ENCODE measurements around the gene PEX12.
"Not testable (repeated sequence)": the region's sequence is repeated elsewhere in the genome, so short reads cannot be mapped to it uniquely, and the experiment has no call there.

Gene PEX12

GRCh38 chr17:35578929-35579432 lies 610 bp upstream of the PEX12 start:
- DNase-seq (ENCODE audit: low read depth, low spot score), result no peak

DNA sequence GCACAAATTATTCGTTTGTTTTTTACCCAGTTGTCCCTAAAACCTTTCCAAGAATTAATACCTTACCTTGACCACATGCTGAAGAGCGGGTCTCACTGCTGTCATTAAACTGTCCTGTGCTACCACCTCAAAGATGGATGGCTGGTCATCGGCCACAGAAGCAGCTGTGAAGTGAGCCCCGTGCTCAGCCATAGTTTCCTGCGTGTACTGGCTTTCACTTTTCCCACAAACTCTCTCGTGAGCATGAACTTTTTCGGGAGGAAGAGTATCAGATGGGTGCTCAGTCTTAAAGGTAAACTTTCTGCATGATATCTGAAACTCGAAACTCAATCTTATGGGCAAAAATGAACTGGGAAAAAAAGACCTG lies 558 bp downstream of the PEX12 start:
- no peak for DNase-seq (ENCODE audit: low read depth, low spot score)

- DNase-seq (ENCODE audit: low read depth, low spot score), result no peak
These were observed 2.6 kb downstream of the PEX12 start for GRCh38 chr17:35575759-35576158.

GRCh38 chr17:35569405-35569804 lies 9.0 kb downstream of the PEX12 start:
- DNase-seq (ENCODE audit: low read depth, low spot score), result no peak

GRCh38 chr17:35568561-35568960 lies 9.8 kb downstream of the PEX12 start:
- no peak for DNase-seq (ENCODE audit: low read depth, low spot score)

DNA sequence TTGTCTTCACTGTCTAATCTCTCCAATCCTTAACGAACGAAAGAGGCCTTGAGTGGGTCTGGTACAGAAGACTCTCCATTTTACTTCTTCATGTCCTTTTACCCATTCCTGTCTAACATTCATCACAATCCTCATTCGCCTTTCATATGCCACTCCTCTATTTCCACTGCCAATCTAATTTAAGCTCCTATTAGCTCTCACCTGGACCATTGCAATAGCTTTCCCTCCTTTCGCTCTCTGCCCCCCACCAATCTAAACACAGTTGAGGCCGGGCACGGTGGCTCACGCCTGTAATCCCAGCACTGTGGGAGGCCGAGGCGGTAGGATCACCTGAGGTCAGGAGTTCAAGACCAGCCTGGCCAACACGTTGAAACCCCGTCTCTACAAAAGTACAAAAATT lies 11.4 kb downstream of the PEX12 start:
- no peak for DNase-seq (ENCODE audit: low read depth, low spot score)

DNA sequence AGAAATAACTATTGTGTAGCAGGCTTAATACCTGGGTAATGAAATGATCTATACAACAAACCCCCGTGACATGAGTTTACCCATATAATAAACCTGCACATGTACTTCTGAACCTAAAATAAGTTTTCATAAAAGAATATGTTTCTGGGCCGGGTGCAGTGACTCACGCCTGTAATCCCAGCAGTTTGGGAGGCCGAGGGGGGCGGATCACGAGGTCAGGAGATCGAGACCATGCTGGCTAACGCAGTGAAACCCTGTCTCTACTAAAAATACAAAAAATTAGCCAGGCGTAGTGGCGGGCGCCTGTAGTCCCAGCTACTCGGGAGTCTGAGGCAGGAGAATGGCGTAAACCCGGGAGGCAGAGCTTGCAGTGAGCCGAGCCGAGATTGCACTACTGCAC lies 15.2 kb downstream of the PEX12 start:
- not testable (repeated sequence) for DNase-seq (ENCODE audit: low read depth, low spot score)

GRCh38 chr17:35560703-35561102 lies 17.7 kb downstream of the PEX12 start, which contains the start of gene SLFN14:
SLFN14 (minus strand) TSS chr17:35560819; CDS start chr17:35558062, 2,757 bp downstream.
- DNase-seq (ENCODE audit: low read depth, low spot score), result no peak

- DNase-seq (ENCODE audit: low read depth, low spot score), result no peak
These were observed 18.7 kb downstream of the PEX12 start for GRCh38 chr17:35559495-35560210.

- DNase-seq (ENCODE audit: low read depth, low spot score), result no peak
These were observed 21.0 kb downstream of the PEX12 start for GRCh38 chr17:35557353-35557752.

DNA sequence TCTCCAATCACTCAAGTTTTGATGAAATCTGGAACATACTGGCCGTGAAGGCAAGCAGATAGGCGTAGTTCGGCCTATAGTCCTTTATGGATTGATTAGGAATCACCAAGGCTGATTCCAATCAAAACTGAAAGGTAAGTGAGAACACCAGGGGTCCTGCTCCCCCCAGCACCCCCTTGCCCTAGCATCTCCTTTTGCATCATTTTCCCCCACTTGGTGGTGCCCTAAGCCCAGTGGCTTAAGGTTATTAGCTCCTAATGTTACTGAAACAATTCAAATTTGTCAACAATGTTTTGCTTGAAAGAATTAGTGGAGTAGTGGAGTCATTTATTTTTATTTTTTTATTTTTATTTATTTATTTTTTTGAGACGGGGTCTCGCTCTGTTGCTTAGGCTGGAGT lies 22.7 kb downstream of the PEX12 start:
- no peak for DNase-seq (ENCODE audit: low read depth, low spot score)

DNA sequence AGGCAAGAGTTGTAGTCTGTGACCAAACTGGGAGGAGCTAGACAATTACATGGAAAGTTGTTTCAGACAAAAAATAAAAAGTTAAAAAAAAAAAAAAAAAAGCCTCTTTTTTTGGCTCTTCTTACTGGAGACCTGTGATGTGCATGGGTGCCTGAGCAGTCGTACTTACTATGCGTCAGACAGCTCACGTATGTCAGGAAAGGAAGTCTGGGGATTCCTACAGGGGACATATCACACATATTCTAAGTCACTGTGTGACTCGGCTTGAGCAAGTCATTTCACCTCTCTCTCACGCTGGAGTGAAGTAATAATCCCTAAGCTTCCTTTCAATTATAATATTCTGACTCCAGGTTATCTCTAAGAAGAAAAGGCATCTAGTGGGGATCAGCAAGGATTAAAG lies 23.7 kb downstream of the PEX12 start:
- DNase-seq (ENCODE audit: low read depth, low spot score), result no peak

DNA sequence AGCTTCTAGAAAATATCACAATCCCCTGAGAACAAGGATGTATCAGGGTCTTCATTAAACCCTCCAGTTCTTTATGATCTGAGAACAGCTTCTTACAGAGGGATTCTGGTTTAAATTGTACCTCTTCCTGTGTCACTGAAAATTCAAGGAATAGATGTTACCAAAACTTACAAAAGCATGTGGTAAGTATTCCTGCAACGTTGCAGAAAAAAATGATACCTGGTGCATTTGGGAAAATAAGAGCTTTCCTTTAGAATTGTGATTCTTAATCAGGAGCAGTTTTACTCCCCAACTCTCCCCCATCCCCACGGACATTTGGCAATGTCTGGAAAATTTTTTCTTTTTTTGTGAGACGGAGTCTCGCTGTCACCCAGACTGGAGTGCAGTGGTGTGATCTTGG lies 25.1 kb downstream of the PEX12 start:
- no peak for DNase-seq (ENCODE audit: low read depth, low spot score)

GRCh38 chr17:35548978-35549377 lies 29.4 kb downstream of the PEX12 start:
- no peak for DNase-seq (ENCODE audit: low read depth, low spot score)

GRCh38 chr17:35548208-35548810 lies 30.1 kb downstream of the PEX12 start:
- no peak for DNase-seq (ENCODE audit: low read depth, low spot score)

DNA sequence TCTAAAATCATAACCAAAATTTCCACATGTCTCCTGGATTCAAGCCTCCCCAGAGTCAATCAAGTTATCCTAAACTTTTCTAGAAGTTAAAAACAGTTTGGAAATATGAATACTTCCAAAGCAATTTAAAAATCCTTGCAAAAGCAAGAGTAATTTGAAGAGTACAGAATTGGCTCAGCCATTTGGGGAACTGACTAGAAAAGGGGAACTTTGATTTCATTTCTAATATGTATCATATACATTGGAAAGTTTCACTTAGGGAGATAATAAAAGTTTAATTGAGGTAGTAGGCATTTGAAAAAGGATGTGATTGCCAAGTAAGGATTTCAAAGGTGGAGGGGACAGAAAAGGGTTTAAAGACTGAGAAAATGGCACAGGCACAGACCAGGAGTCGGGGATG lies 31.9 kb downstream of the PEX12 start:
- no peak for DNase-seq (ENCODE audit: low read depth, low spot score)

DNA sequence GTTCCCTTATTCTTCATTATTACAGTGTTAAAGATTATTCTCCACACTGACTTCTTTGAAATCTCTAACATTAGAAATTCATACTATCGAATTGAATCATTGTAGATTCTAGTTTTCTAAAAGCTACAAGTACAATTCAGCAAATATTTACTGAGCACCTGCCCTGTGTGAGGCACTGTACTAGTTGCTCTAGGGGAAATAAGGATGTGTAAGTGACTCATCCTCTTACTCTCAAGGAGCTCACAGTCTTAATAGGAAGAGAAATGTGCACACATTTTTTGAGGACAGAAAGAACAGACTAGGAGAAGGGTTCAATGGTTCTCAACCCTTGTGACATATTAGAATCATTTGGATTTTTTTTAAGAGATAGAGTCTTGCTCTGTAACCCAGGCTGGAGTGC lies 33.2 kb downstream of the PEX12 start:
- DNase-seq (ENCODE audit: low read depth, low spot score), result no peak

- no peak for DNase-seq (ENCODE audit: low read depth, low spot score)
These were observed 34.5 kb downstream of the PEX12 start for GRCh38 chr17:35543856-35544255.

DNA sequence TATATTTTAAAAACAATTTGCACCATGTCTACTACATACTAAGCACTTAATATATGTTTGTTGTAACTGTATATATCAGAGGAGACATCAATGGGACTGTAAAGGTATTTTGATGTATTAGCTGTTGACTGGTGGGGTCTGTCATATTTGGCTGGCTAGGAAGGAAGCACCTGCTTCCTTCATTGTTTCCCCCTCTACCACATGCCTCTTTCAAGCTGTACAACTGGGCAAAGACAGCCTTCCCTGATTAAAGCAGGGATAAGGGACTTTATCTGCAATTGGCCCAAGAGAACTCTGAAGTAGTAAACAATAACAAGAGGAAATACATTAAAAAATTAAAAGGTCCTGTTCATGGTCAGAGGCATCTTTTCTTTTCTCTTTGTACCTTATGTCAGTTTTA lies 35.4 kb downstream of the PEX12 start:
- no peak for DNase-seq (ENCODE audit: low read depth, low spot score)

GRCh38 chr17:35541434-35541833 lies 36.9 kb downstream of the PEX12 start:
- no peak for DNase-seq (ENCODE audit: low read depth, low spot score)

GRCh38 chr17:35540589-35541404 lies 37.6 kb downstream of the PEX12 start:
- DNase-seq (ENCODE audit: low read depth, low spot score), result no peak

- DNase-seq (ENCODE audit: low read depth, low spot score), result no peak
These were observed 38.7 kb downstream of the PEX12 start for GRCh38 chr17:35539659-35540026.
